T-helper 2 cell (primary cell): ENCODE results near the gene FAAP100.
A peak's percentile ranks its signal among the peaks of the same experiment; 100 is the strongest.

Experiments
- DNase-seq, 5 experiments: peaks; one replicate each; pipeline versions ENCODE4 v3.0.0 to v3.0.0-alpha.2; 2012 to 2022

The FAAP100 gene

DNA sequence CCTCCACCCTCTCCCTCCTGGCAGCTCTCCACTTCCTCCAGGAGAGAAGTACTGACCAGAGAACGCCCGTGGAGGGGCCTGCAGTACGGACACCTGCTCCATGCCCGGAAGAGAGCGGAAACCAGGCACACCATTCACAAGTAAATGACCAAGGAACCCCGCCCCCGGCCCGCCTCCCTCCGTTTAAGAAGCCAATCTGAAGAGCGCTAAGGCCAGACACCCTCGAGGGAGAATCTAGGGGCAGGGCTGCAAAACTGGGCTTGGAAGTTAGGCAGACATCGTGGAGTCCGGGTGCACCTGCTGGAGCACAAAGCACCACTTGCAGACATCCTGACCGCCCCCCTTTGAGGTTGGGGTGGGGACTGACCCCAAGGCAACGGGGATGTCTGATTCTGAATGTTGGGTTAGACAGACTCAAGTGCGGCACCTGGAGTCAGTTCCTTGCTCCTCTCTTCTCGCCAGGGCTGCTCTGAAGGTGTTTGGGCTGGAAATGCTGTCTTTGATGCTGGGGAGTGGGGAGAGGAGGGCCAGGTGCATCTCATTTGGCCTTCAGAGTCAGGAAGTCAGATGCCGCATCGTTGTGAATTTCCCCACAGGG, 964 bp upstream of the FAAP100 start:
- DNase-seq = peak; percentile 44 to 92 (median 69)

DNA sequence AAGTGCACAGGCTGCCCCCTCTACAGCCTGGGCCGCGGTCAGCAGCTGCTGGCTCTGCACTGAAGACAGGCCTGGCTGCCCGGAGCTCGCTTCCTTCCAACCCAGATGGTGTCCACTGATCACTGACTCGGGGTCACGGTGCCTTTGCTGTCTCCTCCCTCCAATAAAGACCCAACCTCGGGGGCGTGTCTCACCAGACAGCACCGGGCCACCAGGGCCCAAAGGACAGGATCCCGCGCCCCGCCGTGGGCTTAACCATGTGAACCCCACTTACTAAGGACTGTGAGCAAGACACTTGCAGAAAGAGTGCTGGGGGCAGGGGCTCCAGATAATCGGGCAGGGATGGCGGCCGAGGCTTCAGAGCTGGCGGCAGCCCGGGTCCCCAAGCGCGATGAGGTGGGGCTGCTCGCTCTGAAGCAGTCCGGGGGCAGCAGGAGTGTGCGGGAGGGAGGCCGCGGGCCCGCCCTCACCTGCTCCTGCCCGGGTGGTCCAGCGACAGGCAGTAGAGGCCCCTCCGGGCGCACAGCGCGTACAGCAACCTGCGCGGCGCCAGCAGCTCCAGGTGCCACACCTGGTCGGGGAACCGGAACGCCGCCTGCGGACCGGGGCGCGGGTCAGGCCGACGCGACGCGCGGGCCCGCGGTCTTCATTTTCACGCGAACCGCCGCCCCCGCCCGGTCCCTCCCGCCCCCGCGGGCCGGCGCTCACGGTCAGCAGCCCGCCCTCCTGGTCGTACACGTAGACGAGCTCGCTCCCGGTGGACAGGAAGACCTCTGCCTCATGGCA, 502 bp downstream of the FAAP100 start:
- no peak for DNase-seq

DNA sequence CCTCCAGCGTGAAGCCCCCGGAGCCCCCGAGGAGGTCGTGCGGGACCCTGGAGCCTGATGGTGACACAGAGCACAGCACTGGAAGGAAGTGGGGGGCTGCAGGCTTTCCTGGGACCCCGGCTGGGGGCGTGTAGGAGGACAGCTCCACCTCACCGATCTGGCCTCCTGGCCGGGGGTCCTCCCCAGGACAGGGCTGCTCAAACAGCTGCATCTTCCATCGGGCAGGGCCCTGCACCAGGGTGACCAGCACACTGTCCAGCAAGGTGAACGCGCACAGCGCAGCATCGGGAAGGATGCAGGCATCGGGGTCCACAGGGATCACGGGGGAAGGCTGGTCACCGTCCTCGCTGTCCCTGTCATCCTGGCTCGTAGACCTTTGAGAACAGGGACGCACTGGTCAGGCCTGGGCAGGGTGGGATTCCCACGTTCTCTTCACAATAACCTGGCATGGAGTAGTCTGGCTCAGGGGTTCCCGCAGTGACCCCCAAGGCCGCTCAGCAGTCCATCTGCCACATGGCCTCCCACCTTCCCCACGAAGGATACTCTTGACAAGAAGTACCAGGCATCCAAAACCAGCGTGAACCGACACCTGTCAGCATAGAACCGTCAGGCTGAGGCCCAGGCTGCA, 1.2 kb downstream of the FAAP100 start:
- no peak for DNase-seq

DNA sequence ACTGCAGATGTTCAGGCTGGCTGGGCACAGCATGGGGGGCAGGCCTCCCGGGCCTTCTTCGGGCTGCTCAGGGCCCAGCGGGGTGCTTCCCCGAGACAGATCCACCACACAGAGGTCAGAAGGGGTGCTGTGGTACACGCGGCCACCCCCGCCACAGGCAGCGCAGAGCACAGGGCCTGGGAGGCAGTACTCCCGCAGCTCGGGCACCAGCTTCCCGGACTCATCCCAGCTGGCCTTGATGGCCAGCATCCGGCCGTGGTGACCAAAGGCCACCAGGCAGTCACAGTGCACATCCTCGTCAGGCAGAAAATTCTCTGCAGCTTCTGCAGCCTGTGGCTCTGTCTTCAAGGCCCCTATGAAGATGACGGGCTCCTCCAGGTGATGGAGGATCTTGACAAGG, 1.9 kb downstream of the FAAP100 start:
- no peak for DNase-seq

DNA sequence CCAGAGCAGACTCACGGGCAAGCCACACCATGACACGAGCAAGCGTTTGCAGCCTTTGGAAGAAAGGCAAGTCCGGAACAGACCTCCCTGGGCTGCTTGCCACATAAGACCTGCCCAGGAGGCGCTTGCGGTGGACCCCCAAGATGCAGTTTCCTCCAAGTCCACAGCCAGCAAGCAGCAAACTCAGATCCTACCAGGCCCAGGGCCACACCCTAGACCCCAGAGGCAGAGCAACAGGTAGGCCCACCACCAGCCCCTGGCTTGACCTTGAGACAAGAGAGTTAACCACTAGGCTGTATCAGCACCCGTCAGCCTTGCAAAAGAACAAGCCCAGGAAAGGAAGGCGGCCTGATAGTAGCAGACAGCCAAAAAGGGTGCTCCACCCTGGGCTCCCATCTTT, 2.3 kb downstream of the FAAP100 start:
- no peak for DNase-seq

DNA sequence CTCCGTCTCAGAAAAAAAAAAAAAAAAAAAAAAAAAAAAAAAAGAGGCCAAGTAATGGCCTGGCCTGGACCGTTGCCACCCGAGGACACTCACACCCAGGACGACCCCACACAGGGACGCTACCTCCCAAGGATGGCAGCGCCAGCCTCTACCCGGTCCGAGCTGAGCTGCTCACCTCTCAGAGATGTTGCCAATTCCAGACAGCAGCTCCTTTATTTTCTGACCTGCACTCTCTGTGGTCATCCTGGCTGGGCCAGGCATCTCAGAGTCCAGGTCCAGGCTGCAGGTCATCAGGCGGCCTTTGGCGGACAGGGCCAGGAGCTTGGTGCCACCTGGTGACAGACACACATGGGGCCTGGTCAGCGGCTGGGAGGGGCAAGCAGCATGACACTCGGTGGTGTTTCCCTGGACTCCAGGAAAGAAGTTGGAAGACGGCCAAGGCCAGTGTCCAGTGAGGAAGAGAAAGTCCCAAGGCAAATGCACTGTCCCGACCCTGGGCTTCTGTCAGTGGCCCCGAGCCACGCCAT, 3.1 kb downstream of the FAAP100 start:
- no peak for DNase-seq

DNA sequence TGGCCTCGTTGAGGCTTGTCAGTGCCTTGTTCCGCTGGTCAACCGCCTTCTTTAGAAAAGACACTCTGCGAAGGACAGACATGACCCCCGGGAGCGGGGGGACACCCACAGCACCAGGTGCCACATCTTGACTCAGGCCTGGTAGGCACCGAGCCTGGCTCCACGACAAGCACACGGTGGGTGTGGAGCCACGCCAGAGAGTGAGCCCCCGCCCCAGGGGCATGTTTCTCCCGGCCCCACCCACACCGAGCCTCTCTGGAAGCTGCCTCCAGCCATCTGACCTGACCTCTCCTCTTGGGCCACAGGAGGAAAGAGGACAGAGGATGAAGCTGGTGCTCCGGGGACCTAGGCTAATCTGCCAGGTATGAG, 4.6 kb downstream of the FAAP100 start:
- DNase-seq = no peak

DNA sequence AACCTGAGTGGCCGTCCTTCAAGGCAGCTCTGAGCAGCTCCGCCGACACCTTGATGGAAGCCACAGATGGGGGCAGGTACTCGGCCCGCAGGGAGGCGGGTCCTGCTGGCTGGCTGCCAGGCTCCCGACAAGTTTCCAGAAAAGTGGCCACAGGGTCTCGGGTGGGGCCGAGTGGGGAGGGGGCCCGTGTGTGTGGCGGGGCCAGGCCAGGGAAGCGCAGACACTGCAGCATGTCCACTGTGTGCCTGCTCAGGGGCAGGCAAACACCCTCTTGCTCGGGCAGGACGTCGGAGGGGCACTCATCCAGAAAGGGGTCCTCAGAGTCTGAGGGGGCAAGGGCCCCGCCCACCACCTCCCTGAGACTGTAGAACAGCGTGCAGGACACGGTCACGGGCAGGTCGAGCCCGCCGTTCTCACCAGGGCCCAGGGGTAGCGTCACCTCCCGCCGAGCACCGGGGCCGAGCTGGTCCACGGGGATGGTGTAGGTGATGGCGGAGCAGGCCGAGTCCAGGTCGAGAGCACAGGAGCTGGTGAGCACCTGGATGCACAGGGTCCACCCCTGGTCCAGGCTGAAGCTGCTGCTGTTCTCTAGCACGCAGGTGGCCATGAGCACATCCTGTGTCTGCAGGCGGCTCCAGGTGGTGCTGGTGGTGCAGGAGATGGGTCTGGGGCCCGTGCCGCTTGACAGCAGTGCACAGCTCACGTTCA, 5.1 kb downstream of the FAAP100 start:
- no peak for DNase-seq

DNA sequence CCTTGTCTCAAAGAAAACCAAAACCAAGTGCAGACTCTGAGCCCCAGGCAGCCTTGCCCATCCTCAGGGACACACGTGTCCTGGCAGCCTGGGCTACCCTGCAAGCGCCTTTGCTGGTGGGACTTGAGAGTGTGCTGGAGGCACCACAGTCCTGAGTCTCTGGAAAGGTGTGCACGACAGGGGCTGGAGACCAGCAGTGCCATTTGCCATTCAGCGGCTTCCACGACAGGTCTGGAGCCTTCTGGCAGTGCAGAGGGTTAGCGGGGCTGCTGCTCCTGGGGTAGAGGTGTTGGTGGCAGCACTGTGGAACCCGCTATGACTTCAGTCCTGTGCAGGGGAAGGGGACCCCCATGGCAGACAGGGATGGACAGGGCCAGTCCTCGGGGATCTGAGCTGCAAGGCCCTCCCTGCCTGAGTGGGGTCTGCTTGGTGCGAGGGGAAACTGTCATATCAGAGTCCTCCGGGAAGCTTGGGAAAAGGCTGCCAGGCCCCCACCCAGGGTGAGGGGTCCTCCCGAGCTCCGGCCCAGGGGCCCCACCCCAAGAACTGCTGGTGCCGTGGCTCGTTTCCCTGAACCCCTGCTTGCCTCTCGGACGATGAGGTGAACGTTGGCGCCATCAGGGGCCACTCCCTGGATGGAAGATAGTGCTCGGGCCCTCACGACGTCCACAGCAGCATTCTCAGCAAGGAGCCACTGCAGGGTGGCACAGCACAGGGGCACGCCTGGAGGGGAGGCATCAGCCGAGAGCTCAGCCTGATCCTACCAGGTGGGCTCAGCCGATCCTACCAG, 6.8 kb downstream of the FAAP100 start:
- DNase-seq = no peak

DNA sequence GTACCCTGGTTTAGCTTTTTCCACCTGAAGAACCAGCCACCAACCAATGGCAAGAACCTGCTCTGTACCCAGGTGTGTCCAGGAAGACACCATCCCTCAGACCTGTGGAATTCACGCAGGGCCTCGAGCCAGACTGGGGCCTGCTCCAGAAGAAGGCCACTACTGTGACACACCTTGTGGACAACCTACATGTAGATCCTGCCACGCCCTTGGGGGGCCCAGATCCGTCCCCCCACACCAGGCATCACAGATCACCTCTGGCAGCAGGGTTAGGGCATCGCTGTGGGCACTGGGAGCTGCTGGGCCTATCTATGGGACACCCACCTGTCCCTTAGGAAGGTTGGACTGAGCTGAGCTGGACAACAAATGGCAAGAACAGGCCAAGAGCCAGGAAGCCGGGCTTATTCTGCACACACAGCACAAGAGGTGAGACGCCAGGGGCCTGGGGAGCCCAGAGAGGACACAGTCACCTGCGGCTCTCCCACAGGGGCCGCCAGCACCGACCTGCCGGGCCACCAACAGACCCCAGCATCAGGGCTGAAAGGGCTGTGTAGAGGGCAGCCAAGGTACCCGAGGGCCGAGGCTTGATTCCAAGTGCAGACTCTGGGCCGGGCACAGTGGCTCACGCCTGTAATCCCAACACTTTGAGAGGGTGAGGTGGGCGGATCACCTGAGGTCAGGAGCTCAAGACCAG, 7.7 kb downstream of the FAAP100 start:
- DNase-seq = no peak

DNA sequence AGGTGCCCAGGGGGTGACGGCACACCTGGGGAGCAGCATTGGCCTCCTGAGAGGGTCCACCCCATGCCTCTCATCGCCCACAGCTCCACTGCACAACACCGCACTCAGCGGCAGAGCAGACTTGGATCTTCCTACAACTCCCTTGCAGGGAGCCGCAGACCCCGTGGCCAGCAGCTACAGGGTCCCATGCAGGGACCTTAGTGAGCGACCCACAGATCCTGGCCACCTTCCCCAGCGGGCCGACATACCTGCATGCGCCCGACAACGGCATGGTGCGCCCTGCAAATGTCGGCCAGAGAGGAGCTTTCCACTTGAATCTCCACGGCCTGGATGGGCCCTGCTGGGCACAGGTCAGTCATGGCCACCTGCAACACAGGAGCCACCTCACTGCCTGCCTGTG, 8.4 kb downstream of the FAAP100 start:
- DNase-seq = no peak

DNA sequence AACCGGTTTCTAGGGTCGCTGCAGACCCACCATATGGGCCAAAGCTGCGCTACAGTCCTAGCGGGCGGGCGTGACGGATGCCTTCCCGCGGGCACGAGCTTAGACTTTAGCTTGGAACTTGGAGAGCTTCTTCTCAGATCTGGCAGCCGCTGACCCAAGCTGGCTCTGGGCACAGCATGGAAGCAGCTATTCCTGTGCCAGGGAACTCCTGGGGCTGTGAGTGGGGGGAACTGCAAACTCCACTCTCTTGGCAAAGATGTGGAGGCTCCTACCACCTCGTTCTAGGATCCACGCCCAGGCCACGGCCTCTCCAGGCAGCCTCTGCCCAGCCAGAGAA, 8.8 kb downstream of the FAAP100 start:
- no peak for DNase-seq

DNA sequence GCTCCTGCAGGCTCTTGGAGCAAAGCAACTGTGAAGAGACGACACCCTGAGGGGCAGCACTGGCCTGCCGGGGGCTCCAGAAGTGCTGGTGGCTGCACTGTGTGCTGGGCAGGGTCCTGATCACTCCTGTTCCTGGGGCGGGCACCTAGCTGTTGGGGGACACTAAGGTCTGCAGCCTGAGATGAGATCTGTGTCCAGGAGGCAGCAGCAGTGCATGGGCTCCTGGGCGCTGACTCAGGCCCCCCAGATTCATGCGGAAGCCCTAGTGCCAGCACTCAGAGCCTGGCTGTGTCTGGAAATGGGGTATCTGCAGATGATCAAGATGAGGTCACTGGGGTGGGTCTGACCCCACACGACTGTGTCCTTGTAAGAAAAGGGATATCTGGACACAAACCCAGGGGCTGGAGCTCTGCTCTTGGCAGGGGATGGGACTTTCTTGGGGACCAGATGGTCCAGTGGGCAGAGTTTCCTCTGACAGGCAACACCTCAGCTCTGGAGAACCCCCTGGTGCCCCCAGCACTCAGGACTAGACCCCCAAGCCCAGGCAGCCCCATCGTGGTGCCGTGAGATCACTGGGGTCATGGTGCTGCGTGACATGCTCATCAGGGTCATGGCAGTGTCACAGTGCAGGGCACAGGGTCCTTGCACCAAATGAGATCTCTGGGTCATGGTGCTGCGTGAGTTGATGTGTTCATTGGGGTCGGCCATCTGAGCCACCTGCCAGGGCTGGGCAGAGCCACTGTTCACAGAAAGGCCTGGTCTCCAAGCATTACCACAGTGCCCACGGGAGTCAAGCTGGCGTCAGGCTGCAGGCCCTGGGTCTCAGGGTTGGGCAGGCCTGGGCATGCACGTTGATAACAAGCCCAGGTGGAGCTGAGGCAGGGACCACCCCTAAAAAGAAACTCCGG, 9.5 kb downstream of the FAAP100 start:
- DNase-seq = no peak

DNA sequence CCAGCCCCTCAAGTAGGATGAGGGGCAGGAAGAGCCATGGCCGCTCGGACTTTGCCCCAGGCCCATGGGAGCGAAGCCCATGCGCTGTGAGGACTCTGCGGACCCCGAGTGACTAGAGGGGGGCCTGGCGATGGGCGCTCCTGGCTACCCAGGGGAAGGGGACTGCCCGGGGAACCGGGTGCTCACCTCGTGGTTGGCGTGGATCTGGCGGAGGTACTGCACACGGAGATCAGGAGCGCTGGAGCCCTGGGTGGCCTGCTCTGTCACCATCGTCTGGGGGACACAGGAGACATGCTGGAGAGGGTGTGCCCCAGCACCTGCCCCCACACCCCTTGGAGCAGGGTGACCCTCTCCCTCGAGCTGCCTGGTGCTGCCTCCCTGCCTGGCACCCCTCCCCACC, 11.0 kb downstream of the FAAP100 start:
- DNase-seq = no peak

DNA sequence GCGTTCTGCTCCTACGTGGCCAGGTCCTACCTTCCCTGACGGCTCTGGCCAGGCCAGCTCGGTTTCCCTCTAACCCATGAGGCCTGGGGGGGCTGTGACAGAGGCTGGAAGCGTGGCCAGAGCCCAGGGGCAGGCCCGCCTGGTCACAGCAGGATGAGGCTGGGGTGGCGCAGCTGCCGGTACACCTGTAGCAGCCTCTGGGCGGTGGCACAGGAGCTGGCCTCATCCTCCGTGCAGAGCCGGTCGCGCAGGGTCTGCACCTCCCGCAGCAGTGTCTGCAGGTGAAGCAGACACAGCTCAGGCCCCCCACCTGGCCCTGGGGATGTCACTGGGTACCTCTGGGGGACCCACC, 11.5 kb downstream of the FAAP100 start:
- no peak for DNase-seq

DNA sequence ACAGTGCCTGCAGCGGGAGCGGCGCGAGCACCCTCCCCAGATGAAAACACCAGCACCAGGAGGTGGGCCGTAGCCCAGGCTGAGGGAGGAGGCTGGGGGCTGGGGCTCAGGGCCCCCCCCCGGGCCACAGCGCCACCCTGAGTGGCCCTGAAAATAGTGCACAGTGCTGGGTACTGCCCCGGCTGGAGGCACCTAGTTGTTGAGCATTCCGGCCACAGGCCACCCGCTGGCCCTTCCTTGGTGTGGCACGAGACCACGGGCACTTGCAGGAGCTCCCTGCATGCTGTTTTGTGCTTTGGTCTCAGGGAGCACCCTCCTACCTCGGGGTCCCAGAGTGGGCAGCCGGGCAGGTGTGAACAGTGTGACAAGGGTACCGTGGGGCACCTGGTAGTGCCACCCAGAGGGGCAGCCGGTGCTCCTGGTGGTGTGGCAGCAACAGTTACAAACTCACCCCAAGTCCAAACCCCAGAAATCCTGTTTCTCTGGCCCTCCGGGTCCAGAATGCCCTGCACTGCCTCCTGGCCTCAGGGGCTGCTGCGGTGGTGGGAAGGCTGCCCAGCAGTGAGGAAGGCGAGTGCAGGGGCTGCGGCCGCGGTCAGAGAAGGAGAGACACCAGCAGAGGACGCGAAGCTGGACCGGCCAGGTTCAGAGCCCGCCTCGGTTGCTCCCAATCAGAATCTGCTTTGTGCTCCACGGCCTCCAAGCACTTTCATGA, 12.0 kb downstream of the FAAP100 start:
- DNase-seq = no peak

DNA sequence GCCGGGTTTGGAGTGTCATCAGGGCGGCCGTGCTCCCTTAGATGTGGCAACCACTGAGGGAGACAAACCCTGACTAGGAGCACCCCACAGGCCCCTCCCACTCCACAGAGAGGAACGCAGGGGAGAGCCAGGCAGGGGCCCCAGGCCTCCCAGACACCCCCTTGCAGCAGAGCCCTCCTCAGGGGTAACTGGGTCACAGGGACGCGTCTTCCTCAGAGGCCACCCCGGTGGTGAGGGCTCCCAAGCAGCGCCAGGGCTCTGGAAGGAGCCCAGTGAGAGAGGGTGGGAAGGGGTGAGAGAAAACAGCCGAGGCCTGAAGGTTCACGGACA, 12.6 kb downstream of the FAAP100 start:
- no peak for DNase-seq

DNA sequence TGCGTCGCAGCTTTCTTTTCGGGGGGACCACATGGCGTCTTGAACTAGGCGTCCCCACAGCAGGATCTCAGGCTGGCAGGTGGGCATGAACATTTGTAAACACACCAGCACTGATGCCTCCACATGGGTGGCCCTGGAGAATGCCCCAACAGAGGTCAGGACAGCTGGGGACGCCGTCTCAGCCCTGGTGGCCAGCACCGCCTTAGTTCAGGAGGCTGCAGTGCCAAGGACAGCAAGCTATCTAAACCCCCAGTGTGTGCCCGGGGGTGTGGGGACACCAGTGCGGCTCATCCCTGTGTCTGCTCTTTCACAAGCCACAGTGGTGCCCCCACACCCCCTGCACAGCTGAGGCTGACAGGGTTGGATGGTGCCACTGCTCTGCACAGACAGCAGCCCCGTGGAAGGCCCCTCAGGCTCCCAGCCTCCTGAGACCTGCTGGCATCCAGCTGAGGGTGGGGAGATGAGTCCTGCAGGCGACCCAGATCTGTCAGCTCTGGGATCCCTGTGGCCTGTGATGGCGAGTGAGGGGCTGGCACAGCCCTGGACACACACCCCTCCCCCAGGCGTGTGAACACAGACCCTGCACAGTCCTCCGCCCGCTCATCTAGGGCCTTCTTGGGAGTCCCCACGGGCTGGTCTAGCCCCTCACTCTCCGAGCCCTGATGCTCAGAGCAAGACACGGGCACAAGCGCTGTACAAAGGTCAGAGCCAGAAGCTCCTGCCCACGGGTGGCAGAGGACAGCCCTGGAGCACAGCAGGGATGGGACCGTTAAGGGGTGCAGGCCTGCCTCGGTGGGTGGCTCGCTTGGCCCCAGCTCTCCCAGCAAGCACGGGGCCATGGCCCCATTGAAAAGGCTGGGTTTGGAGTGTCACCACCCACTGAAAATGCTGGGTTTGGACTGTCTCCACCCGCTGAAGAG, 13.2 kb downstream of the FAAP100 start:
- DNase-seq = no peak

DNA sequence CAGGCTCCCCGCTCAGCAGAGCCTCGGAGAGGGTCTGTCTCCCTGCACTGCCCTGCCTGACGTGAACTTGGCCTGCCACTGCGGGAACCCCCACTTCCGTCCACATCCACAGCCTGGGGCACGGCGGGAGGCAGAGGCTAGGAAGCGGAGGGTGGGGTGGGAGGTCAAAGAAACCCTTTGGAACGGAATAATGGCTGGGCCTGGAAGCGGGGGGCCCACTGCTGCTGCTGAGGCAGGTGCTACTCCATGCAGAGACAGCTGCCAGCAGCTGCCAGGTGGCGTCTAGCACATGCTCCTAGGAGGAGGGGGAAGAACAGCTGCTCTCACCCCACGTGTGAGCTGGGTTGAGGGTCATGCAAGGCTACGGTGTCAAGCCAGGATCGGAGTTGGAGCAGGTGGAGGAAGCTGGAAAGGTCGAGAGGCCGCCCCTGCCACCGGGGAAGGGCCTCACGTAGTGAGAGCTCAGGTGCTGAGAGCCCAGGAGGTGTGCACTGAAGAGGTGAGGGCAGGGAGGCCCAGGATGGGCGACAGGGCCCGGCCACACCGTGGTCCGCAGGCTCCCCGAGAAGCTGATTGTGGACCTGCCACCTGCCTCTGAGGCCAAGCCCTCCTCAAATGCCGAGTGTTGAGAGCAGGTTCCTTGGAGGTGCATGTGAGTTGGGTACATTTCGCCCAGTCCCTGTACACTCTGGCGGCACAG, 14.1 kb downstream of the FAAP100 start:
- DNase-seq = no peak
